SKM-1 (cell line): Measurements from ENCODE around the gene GM2A.
"Not testable (repeated sequence)": the region's sequence is repeated elsewhere in the genome, so short reads cannot be mapped to it uniquely, and the experiment has no call there.

ENCODE experiments used
- DNase-seq: peaks from one replicate; lab custom pipeline; 2025; ENCODE audit not compliant: unreplicated experiment; lab: John Stamatoyannopoulos, UW

GM2A gene

GRCh38 chr5:151284392-151284967 lies 31.5 kb downstream of the GM2A start:
- peak; percentile 11 for DNase-seq

- DNase-seq = no peak
Observed at GRCh38 chr5:151285683-151286082, 32.7 kb downstream of the GM2A start.

GRCh38 chr5:151286246-151286645 lies 33.3 kb downstream of the GM2A start:
- no peak for DNase-seq

- no peak for DNase-seq
Observed at GRCh38 chr5:151288180-151288579, 35.2 kb downstream of the GM2A start.

GRCh38 chr5:151293624-151294023 lies 40.6 kb downstream of the GM2A start:
- no peak for DNase-seq

GRCh38 chr5:151295138-151295537 lies 42.2 kb downstream of the GM2A start:
- DNase-seq = peak; percentile 35

- DNase-seq = peak; percentile 63
Observed at GRCh38 chr5:151295791-151296477, 42.9 kb downstream of the GM2A start.

- no peak for DNase-seq
Observed at GRCh38 chr5:151296478-151296830, 43.5 kb downstream of the GM2A start.

GRCh38 chr5:151296974-151297373 lies 44.0 kb downstream of the GM2A start:
- no peak for DNase-seq

- DNase-seq = peak; percentile 44
Observed at GRCh38 chr5:151298063-151298855, 45.3 kb downstream of the GM2A start.

GRCh38 chr5:151303666-151304065 lies 50.7 kb downstream of the GM2A start, which contains the start of gene SLC36A3:
Gene SLC36A3, minus strand, starts transcription at chr5:151303766. Its CDS starts 412 bp downstream, at chr5:151303354.
- no peak for DNase-seq

- DNase-seq = not testable (repeated sequence)
Observed at GRCh38 chr5:151309266-151309665, 56.3 kb downstream of the GM2A start.

- DNase-seq = not testable (repeated sequence)
Observed at GRCh38 chr5:151309821-151310220, 56.8 kb downstream of the GM2A start.

- no peak for DNase-seq
Observed at GRCh38 chr5:151310932-151311331, 57.9 kb downstream of the GM2A start.

GRCh38 chr5:151312756-151313324 lies 59.9 kb downstream of the GM2A start:
- DNase-seq = no peak

GRCh38 chr5:151313357-151313756 lies 60.4 kb downstream of the GM2A start:
- DNase-seq = no peak

- DNase-seq = peak; percentile 17
Observed at GRCh38 chr5:151315998-151316597, 63.1 kb downstream of the GM2A start.

- DNase-seq = no peak
Observed at GRCh38 chr5:151317871-151318270, 64.9 kb downstream of the GM2A start.

- DNase-seq = no peak
Observed at GRCh38 chr5:151318850-151319732, 66.1 kb downstream of the GM2A start.
